ENCODE measurements around the gene RBMS3.

Gene RBMS3

DNA sequence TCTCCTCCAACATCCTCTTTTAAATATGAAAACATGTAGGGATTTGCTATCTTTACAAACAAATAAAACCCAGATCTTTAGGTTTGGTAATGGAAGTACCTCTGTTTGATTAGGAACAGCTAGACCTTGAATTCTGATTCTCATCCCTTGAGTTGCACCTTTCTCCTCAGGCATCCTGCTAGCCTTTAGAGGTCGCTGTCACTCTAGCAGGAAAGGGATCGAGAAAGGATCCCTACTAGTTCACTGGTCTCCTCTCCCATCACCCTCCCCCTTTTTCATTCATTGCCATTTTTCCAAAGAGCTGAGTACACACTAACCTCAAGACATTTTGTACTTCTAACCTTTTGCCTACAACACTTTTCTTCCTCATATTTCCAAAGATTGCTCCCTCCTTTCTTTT, 569.8 kb downstream of the RBMS3 start:
- no peak for DNase-seq

DNA sequence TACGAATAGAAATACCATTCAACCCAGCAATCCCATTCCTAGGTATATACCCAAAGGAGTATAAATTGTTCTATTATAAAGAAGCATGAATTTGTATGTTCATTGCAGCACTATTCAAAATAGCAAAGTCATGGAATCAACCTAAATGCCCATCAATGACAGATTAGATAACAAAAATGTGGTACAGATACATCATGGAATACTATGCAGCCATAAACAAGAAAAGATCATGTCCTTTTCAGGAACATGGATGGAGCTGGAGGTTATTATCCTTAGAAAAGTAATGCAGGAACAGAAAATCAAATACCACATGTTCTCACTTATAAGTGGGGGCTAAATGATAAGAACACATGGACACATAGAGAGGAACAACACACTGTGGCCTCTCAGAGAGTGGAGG, 571.9 kb downstream of the RBMS3 start:
- DNase-seq, result no peak

DNA sequence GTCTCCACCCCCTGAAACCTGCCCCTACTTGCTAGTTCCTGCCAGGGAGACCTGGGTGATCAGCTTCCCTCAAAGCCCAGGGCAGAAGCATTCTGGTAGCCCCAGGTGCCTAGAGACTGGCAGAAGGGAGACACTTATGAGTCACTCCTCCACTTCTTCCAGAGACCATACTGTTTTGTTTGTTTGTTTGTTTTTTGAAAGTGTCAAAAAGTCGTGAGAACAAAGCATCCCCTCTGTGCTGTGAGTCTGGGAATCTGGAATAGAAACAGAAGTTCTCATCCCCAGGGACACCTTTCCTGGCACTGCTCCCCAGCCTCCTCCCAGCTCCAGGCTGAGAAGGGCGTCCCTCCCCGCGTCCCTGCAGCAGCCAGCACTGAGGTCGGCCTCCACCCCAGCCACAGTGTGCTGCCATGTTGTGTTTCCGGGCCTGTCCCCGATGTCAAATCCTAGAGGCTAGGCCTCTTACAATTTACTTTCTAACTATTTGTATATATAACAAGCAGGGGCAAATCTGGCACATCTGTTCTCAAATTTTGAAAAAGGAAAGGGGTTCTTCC, 573.0 kb downstream of the RBMS3 start:
- no peak for DNase-seq

DNA sequence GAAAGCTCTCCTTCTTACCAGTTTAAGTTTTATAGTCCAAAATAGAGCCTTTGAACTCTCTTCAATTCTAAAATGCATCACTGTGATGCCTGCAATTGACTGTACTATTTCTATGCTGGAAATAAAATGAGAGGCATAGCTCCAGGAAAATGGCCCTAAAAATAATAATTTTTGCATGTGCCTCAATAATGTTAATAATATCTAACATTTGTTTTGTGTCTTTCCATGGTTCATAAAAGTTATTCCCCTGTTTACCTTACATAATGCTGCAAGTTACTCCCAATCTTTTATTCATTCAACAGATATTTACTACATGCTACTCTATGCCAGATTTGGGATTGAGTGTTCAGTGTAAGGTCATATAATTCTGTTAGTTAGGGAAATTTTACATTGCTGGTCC, 574.0 kb downstream of the RBMS3 start:
- no peak for DNase-seq

DNA sequence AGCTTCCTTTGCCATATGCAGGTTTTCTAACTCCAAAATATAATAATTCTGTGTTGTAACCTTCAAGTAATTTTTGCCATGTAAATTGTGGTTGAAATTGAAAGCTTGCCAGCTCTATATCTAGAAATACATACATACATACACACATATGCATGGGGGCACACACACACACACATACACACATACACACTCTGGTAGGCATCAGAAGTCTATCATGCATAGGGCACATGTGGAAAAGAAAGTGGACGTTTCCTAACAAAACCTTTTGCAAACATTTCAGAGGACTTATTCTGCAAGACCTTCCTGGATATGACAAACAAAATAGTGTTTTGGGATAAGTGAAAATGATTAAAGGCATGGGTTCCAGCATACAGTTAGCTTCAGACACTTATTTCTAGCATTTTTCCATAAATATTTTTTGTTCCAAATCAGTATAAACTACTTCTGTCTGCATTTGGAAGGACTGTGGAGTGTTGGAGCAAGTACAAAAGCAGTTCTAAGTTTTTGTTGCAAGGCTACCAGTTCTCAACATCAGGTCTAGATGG, 578.9 kb downstream of the RBMS3 start:
- DNase-seq, result no peak

DNA sequence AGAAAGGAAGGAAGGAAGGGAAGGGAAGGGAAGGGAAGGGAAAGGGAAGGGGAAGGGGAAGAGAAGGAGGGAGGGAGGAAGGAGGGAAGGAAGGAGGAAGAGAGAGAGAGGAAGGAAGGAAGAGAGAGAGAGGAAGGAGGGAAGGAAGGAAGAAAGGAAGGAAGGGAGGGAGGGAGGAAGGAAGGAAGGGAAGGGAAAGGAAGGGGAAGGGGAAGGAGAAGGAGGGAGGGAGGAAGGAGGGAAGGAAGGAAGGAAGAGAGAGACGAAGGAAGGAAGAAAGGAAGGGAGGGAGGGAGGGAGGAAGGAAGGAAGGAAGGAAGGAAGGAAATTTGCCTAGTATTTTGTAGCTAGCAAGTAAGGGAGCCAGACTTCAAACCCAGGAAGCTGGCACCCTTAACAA, 583.9 kb downstream of the RBMS3 start:
- DNase-seq, result no peak

DNA sequence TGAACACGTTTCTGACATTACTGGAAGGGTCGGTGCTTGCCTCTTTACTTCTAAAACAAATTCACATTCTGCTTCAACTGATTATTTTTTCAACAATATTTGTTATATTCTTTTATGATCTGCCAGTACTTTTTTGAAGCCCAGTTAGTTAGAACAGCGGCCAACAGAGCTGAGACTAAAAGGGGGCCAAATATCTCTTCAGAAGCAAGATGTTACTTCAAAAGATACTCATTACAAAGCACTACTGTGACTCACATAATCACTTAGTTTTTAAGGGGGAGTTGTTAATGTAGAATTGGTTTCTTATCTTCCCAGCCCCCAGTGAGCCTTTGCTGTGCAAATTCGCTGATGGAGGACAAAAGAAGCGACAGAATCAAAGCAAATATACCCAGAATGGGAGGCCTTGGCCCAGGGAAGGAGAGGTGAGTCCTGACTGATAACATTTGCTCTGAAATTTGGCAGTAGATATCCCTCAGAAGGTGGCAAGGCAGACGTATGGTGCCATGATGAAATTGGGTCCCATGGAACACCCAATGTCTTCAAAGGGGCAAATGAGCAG, 587.8 kb downstream of the RBMS3 start:
- DNase-seq, result no peak

DNA sequence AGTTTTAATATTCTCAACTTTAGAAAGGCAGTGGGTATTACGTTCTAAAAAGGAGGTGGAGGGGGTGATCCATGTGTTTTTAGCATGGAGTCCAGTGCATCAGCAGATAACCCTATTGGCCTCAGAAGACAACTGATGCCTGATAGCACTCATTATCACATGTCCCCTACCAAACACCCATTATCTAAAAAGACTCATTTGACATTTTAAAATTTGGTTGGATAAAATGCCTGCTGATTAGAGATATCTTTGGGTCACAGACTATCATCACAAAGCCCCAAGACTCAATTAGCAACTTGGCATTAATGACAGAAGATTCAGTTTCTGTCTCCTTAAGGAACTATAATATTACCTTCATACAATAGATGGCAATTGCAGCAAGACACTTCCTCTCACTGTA, 589.3 kb downstream of the RBMS3 start:
- no peak for DNase-seq

DNA sequence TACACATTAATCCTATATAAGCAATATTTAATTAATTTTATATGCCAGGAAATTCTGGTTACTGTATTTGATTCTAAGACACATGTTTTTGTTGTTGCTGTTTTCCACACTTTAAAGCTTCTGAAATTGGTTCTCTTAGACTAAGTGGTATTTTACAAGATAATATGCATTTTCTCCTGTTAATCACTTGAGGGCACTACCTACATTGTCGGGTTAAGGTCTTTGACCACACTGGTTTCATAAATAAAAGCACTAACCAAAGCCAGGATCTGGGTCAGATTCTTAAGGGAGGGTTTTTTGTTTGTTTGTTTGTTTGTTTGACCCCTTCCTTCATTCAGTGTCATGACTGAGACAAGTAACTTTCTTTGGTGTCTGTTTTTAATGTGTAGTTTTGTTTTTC, 590.2 kb downstream of the RBMS3 start:
- DNase-seq, result no peak

DNA sequence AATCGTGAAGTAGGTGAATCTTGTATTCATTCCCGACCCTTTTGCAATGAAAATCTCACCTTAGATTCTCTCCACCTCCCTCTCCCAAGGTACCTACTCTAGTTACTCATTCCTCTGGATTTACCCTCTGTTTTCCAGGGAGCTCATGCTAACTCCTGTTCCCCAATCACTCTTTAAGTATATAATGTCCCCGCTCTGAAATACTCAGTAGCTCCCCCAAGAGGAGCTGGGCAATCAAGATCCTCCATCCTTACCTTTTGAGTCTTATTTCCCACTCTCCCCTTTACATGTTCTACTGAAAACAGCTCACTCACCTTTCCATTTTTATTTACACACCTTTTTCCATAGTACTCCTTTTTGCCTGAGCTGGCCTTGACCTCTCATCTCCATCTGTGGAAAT, 599.9 kb downstream of the RBMS3 start:
- DNase-seq, result no peak

DNA sequence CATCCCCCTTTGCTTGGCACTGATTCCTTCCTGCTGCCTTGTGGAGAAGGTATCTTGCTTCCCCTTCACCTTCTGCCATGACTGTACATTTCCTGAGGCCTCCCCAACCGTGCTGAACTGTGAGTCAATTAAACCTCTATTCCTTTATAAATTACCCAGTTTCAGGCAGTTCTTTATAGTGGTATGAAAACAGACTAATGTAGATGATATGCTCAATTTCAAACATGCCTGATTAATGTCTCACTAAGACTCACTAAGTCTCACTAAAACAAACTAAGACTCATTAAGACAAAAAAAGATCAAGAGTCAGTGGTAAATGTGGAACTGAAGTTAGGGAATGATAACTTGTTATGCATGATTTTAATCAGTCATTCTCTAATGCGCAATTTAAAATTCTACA, 606.6 kb downstream of the RBMS3 start:
- DNase-seq, result no peak

DNA sequence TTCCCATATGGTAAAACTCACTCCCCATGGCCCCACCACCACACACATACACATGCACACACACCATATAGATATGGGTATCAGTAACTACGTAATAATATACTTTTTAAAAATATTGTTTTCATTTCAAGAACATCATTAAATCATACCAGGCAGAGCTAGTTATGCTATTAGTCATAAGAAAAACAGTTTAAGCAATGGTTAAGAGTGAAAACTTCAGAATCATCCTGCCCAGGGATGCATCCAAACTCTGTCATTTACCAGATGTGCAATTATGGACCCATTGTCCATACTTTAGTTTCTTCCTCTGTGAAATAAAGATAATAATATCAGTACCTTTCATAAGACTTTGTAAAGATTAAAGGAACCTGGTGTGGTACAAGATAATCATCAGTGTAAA, 608.3 kb downstream of the RBMS3 start:
- DNase-seq, result no peak

DNA sequence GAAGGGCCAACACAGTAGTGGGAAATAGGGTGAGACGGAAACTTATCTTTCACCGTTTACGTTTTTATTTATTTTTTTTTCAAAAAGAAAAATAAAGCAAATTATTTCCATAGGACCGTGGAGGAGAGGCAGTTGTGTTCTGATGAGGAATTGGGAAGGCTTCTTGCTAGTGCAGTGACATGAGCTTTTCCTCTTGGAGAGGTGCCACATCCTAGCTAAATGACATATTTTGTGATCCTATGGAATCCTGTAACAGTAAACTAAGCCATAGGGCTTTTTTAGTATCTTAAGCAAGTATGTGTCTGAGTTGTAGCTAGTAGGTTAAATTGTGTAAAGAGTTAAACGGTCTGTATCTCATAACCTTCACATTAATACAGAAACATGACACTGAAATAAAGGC, 609.9 kb downstream of the RBMS3 start:
- no peak for DNase-seq

DNA sequence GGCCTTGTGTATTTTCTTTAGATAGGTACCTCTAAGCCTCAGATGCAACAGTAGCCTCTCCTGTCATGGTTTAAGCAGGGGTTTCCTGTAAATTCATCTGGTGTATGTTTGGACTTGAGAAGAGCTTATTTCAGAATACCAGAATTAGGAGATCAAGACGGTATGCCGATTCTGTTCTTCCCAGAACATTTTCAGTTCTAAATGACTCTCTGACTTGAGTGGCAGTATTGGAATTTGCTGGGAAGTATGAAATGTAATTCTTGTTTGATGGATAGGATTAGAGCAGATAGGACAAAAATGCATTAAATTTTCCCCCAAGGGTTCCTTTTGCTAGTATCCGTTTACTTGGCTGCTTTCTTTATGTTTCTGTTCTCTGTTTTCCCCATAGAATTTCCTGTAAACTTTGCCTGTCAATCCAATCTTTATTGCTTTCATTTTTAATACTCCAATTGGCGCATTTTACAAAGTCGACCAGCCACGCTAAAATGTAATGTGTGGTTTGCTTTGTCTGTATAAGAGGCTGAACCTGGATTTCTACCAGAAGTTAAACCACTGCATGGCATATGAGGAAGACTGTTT, 612.2 kb downstream of the RBMS3 start:
- DNase-seq, result no peak

DNA sequence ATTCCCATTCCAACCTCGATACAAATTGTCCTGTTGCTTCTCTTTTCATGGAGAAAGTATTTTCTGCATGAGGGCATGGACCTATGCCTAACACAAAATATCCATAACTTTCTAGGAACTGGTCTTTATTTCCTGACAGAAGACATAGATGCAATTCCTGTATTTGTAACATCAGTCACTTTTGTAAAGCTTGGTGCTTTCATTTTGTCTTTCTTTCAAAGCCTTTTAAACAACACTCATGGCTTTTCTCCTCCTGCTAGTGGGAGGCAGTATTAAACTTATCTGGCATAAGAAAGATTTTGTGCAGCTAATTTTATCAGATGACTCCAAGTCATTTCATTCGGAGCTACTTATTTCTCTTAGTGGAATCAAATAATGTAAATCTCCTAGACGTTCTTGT, 616.0 kb downstream of the RBMS3 start:
- DNase-seq, result no peak

DNA sequence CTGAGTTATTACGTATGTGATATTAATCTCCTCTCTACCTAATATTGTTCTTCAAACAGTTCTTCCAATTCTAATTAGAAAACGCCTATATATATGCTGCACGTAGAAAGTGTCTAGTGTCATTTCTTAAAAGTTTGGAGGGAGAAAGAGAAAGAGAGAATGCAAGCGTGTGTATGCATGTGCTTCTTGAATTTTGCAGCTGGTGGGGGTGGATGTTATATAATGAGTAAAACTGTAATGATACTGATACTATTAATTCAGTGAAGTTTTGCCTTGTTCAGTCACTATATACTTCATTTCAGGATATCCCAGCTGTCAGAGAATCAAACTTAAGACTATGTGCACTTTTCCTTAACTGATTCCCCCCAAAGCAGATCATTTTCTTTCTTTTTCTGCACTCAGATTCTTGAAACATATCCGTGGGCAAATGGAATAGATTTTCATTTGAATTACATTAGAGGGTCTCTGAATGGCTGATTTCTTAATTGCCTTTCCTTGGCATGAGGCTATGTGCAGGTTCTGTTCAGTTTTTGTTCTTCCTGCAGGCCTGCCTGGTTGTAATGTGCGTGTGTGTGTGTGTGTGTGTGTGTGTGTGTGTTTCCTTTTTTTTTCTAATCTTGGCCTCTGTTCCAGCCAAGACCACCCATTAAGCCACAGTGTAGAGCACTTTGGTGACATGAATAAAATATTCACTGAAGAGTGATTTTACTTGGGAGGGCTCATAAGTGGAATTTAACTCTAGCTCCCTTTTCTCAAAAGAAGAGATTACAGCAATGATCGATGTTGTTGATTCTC, 617.5 kb downstream of the RBMS3 start:
- DNase-seq, result no peak

DNA sequence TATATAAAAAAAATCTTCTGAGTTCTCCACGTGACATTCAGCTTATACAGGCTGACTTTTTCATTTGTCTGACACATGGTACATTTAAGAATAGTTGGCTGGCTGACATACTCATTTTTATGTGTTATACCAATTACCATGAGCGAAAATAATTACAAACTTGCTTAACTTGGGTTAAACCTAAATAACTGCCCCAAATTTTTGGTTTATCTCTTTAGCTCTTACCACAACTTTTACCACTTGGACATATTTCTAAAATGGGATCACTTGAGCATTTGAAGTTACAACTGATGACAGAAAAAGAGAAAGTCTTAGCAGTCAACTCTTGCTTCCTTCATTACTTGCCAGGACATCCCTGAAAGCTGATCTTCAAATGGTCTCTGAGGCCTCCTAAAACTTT, 618.1 kb downstream of the RBMS3 start:
- DNase-seq, result no peak

DNA sequence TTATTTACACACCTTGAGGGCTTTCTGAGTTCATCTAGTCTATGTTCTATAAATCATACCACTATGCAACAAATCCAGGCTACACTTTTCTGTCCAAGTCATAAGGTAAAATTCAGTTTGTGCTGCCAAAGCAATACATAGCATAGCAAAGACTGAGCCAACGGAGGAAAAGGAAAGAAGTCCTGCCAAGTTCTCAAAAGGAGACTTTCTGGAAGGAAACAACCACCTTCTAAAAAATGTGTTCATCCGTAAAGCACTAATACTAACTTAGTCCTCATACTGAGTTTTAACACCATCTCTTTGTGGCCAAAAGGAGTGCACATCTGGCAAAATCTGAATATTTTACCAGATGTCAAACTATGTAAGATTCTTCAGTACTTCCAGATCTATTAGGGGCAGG, 620.2 kb downstream of the RBMS3 start:
- no peak for DNase-seq

DNA sequence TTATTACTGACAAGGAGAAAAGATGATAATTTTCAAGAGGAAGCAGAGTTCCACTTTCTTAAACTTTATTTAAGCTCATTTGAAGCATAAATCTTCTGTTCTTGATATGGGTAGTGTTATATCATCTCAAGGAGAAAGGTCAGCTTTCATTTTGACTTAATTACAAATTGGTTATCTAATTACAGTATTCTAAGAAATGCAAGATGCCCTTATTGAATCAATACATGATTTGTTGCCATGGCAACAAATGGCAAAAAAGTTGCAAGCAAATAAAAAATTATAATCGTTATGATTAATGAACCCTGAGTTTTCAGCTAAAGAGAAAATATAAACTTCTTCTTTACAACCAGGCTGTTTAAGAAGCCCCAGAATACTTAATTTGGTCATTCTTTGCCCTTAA, 622.7 kb downstream of the RBMS3 start:
- DNase-seq, result no peak

DNA sequence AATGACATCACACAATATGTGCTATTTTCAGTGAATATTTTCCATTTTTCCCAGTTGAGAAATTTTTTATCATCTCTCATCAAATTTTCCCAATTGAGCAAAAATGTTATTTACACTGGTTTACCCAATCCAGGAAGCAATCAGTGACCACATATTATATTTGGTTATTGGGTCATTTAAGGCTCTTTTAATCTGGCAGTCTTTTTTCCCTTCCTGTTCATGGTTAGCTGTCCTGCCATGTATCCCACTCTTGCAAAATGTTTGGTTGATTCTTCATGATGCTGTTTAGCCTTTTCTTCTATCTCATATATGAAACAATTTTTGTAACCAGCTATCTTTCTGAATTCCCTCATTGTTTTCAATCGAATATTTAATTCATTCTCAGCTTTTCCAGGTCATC, 626.0 kb downstream of the RBMS3 start:
- no peak for DNase-seq

DNA sequence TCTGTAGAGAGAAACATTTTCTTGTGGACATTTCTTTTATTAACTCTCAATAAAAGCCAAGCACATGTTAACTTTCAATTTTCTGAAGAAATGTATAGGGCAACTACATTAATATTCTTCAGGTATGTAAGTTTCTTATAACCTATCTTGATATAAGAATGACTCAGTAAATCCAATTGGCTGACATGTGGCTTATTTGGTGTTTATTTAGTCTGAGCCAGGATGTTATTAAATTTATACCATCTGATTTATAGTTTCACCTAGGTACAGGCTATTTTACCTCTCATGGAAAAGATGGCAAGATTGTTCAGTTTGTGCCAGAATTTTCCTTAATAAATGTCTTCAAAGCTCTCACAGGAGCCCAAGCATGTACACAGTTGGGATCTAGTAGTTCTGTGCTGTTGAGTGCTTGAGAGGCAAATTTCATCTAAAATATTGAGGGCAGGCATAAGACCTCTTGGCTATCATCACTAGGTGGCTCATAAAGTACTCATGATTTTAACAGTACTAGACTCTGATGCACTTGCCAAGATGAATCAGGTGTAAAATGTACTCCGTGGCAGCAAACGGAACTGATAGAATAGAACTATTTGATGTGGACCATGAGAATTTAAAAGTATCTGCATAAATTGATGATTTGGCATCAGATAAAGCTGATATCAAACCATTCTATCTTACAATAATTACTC, 631.9 kb downstream of the RBMS3 start:
- no peak for DNase-seq

DNA sequence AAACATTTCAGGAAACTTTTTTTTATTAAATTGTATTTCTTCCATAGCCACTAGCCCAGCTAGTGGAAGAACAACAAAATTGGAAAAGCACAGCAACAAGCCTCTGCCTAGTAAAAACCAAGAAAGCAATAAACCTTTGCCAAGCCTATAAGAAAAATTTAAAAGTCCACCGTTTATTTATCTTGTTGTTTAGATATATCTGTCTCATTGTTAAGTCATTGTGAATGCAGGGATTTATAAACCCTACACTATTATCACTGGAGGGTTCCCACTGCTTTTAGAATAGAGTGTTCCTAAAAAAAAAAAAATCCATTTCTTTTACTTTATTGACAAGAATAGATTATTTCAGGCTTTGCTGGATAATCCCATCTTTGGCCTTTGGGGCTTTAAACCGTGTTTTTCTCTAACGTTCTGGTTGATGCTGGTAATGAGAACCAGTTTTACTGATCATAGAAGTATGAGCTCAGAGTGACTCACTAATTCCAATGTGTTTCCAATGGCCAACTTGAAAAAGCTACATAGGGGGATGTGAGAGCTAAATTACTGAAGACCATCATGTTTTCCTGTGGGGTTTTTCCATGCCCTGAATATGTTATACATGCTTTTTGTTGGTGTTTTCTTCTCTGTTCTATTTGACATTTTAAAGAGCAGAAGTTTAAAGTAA, 634.1 kb downstream of the RBMS3 start:
- no peak for DNase-seq

DNA sequence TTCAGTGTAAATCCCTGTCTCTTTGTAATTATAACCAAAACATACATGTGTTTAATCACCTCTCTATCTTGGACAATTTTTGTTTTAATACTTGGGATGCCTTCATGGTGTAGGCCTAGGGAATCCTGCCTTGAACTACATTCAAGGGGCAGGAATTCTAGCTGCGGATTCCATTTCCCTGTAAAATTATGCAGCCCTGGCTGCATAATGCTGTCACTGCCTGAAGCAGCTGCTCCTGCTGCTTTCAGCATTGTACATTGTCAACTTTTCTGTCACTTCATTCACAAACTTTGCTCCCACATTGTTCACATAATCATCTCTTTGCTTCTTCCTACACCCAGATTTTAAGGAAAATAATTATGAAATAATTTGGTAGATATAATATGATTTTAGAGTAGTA, 638.7 kb downstream of the RBMS3 start:
- DNase-seq, result no peak
